Fibroblast of lung (primary cell): ENCODE measurements around the gene CD164L2. TPM values are rescaled to one million over a fixed set of nuclear protein-coding genes. Genes with fewer than 3 reads are reported as not detected.

Source experiments
- DNase-seq, 2 donors: peaks; one replicate each; pipeline versions ENCODE4 v3.0.0 to v3.0.0-alpha.2; 2010; ENCODE audit warnings: low read depth in 2 of 2
- H2AFZ ChIP-seq: 2 replicates; pipeline ENCODE4 v1.5.1; 2012; ENCODE audit warnings: low read length, control low read depth, inconsistent platforms
- H3K27ac ChIP-seq: 2 replicates; pipeline ENCODE4 v1.5.1; 2011; ENCODE audit warnings: low read length, control low read depth; ENCODE audit not compliant: insufficient read depth
- H3K27me3 ChIP-seq: 2 replicates; pipeline ENCODE4 v1.5.1; 2011; ENCODE audit warnings: mild to moderate bottlenecking, low read length; ENCODE audit not compliant: control insufficient read depth, insufficient read depth
- H3K36me3 ChIP-seq: 2 replicates; pipeline ENCODE4 v1.5.1; 2011; ENCODE audit warnings: low read length; ENCODE audit not compliant: control insufficient read depth, insufficient read depth
- H3K4me1 ChIP-seq: 2 replicates; pipeline ENCODE4 v1.5.1; 2011; ENCODE audit warnings: low read length; ENCODE audit not compliant: control insufficient read depth, insufficient read depth; ENCODE audit errors: extremely low read depth
- H3K4me2 ChIP-seq: 2 replicates; pipeline ENCODE4 v1.5.1; 2011; ENCODE audit warnings: low read length, control low read depth; ENCODE audit not compliant: insufficient read depth; ENCODE audit errors: extremely low read depth
- H3K4me3 ChIP-seq, 4 experiments: fragments of 200-600 bp in 1 of 4; sonication (generic) in 1 of 4; replicated peaks in 1 of 4; 2 replicates each; pipeline ENCODE4 v1.5.1; 2011 to 2016; ENCODE audit warnings: low read length in 4 of 4, low read depth in 3 of 4, mild to moderate bottlenecking in 3 of 4, control low read depth in 2 of 4, inconsistent platforms in 1 of 4, mixed read lengths in 1 of 4; ENCODE audit not compliant: insufficient read depth in 1 of 4; ENCODE audit errors: control extremely low read depth in 1 of 4
- H3K79me2 ChIP-seq: 2 replicates; pipeline ENCODE4 v1.5.1; 2012; ENCODE audit warnings: mild to moderate bottlenecking, low read length, inconsistent platforms; ENCODE audit not compliant: control insufficient read depth, insufficient read depth
- H3K9ac ChIP-seq: 2 replicates; pipeline ENCODE4 v1.5.1; 2011; ENCODE audit warnings: mild to moderate bottlenecking, low read length, control low read depth; ENCODE audit not compliant: insufficient read depth
- H3K9me3 ChIP-seq: 2 replicates; pipeline ENCODE4 v1.5.1; 2012; ENCODE audit warnings: low read depth, low read length; ENCODE audit not compliant: control insufficient read depth, insufficient read depth
- H4K20me1 ChIP-seq: 2 replicates; pipeline ENCODE4 v1.5.1; 2011; ENCODE audit warnings: low read length; ENCODE audit not compliant: control insufficient read depth, insufficient read depth; ENCODE audit errors: extremely low read depth
- EZH2 ChIP-seq: IDR thresholded peaks from 2 replicates; pipeline ENCODE4 v1.5.1; 2012; ENCODE audit warnings: low read length, control low read depth, mild to moderate bottlenecking; ENCODE audit errors: missing control alignments
- polyA plus RNA-seq, 2 donors: library from polyadenylated mRNA; depleted of rRNA in 1 of 2; stranded (reverse) in 1 of 2; unstranded in 1 of 2; fragments of >200 nt; gene quantifications; 2 replicates each; pipeline ENCODE4 v1.2.1, GENCODE V29; 2011 to 2012; ENCODE audit warnings: missing spikeins in 1 of 2
- total RNA-seq: library from RNA; depleted of rRNA; stranded (reverse); fragments of >200 nt; gene quantifications from 2 replicates; pipeline ENCODE4 v1.2.1, GENCODE V29; 2014
- TF ChIP-seq, protein P1 (sequence below), 2 donors: IDR thresholded peaks in 1 of 2; conservative IDR thresholded peaks in 1 of 2; 1 replicate in 1 of 2; 2 replicates in 1 of 2; pipeline ENCODE4 v1.5.1; 2011 to 2012; ENCODE audit warnings: low read length in 2 of 2, control low read depth in 1 of 2, inconsistent platforms in 1 of 2, low read depth in 1 of 2, mild to moderate bottlenecking in 1 of 2

CD164L2 gene
- total and polyA plus RNA-seq, 2 donors (not counting 1 experiment from before 2014, with no cell fraction given): not detected

DNA sequence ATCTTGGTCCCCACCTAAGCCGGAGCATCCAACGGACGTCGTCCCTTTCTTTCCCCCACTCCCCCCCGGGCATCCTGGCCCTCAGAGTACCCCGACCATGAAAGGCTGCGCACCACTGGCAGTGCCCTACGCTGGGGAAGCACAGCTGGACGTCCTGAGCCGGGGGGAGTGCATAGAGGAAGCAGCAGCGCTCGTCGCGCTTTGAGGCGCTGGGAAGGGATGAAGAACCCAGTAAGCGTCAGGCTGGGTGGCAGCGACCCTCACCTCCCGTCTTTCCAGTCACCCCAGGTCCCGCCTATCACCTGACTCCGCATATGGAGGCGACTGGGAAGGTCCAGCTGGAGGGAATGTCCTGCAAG, 22.1 kb downstream of the CD164L2 start:
- H3K4me1 ChIP-seq: peaks cover 6% of the 10 kb centered on the region
- no peak for DNase-seq
- no peak overlapping the region for H3K4me3 ChIP-seq
- no peak overlapping the region for H3K9ac ChIP-seq
- H3K27ac ChIP-seq: no peak overlapping the region
- peaks cover 40% of the 10 kb centered on the region for H3K36me3 ChIP-seq
- peaks cover 10% of the 10 kb centered on the region for H3K79me2 ChIP-seq
- H3K9me3 ChIP-seq: no peaks in the 10 kb centered on the region
- no peaks in the 10 kb centered on the region for H3K27me3 ChIP-seq
- no peaks in the 10 kb centered on the region for H4K20me1 ChIP-seq
- no peak for TF ChIP-seq EZH2
- TF ChIP-seq, protein P1, sequence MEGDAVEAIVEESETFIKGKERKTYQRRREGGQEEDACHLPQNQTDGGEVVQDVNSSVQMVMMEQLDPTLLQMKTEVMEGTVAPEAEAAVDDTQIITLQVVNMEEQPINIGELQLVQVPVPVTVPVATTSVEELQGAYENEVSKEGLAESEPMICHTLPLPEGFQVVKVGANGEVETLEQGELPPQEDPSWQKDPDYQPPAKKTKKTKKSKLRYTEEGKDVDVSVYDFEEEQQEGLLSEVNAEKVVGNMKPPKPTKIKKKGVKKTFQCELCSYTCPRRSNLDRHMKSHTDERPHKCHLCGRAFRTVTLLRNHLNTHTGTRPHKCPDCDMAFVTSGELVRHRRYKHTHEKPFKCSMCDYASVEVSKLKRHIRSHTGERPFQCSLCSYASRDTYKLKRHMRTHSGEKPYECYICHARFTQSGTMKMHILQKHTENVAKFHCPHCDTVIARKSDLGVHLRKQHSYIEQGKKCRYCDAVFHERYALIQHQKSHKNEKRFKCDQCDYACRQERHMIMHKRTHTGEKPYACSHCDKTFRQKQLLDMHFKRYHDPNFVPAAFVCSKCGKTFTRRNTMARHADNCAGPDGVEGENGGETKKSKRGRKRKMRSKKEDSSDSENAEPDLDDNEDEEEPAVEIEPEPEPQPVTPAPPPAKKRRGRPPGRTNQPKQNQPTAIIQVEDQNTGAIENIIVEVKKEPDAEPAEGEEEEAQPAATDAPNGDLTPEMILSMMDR (conservative IDR thresholded peaks at IDR 0.05 in 1 of 2, IDR thresholded peaks at IDR 0.05 in 1 of 2; ENCODE audit: low read depth in 1 of 2, low read length in 2 of 2): no peak
- H2AFZ ChIP-seq: no peak overlapping the region
- H3K4me2 ChIP-seq: no peak overlapping the region

DNA sequence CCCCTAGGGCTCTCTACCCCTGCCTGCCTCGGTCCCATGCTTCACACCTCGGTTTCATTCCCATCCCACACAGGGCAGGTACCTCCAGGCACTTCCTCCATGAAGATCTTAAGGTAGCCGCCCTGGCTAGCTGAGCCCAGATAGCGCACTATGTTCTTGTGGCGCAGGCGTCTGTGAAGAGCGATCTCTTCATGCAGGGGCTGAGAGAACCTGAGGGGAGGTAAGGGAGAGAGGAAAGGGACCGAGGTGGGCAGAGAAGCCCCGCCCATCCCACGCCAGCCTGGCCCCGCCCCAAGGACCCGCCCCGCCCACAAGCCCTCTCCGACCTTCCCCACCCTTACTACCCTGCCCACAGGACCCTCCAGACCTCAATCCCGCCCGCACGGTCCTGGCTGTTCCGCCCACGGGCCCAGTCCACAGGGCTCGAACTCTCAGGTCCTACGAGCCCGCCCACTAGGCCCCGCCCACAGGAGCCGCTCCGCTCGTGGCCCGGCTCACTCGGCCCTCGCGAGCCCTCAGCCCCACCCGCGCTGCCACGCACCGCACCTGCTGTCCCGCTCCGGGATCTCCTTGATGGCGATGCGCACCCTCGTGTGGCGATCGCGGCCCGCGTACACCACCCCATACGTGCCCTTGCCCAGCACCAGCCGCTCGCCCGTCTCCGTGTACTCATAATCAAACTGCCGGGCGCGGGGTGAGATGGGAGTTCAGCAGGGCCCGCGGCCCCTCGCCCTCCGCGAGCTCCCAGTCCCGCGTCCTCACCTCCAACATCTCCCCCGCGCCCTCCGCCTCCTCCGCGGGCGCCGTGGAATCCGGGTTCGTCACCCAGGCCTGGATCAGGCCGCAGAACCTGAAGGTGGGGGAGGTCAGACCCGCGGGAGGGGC, 22.7 kb downstream of the CD164L2 start:
- Histone ChIP-seq H3K27me3 (no peaks in the 10 kb centered on the region), H3K9ac (no peak overlapping the region), H3K4me3 (no peak overlapping the region), H3K27ac (no peak overlapping the region), H3K9me3 (no peaks in the 10 kb centered on the region), H3K4me1 (peaks cover 6% of the 10 kb centered on the region), H4K20me1 (no peaks in the 10 kb centered on the region), H3K79me2 (peaks cover 10% of the 10 kb centered on the region), H3K4me2 (no peak overlapping the region), H3K36me3 (peaks cover 45% of the 10 kb centered on the region), H2AFZ (no peak overlapping the region)
- TF ChIP-seq, protein P1 (conservative IDR thresholded peaks at IDR 0.05 in 1 of 2, IDR thresholded peaks at IDR 0.05 in 1 of 2; ENCODE audit: low read depth in 1 of 2, low read length in 2 of 2): no peak
- TF ChIP-seq EZH2: no peak
- DNase-seq: no peak

- Histone ChIP-seq H3K27me3 (no peaks in the 10 kb centered on the region), H3K36me3 (peaks cover 43% of the 10 kb centered on the region), H3K4me1 (peaks cover under 1% of the 10 kb centered on the region), H3K4me3 (no peak overlapping the region), H2AFZ (no peak overlapping the region), H3K4me2 (no peak overlapping the region), H3K9me3 (no peaks in the 10 kb centered on the region), H4K20me1 (no peaks in the 10 kb centered on the region), H3K9ac (no peak overlapping the region), H3K79me2 (peaks cover 6% of the 10 kb centered on the region), H3K27ac (no peak overlapping the region)
- DNase-seq: no peak
- TF ChIP-seq, protein P1 (conservative IDR thresholded peaks at IDR 0.05 in 1 of 2, IDR thresholded peaks at IDR 0.05 in 1 of 2; ENCODE audit: low read depth in 1 of 2, low read length in 2 of 2): no peak
- no peak for TF ChIP-seq EZH2
These were observed 23.3 kb downstream of the CD164L2 start for GRCh38 chr1:27359822-27360158.
